Stimulated activated CD8-positive, alpha-beta memory T cell treated with anti-CD3 and anti-CD28 coated beads, Interleukin-7, amount 100 ng/mL, for 48 hours (primary cell): Measurements from ENCODE around the gene DAPP1.
A peak's percentile ranks its signal among the peaks of the same experiment; 100 is the strongest.

ENCODE experiments used
- DNase-seq, 2 donors: peaks; one replicate each; pipeline ENCODE4 v3.0.0-alpha.2; 2020; ENCODE audit warnings: low read depth in 1 of 2; ENCODE audit errors: extremely low read depth in 1 of 2

DAPP1 gene

DNA sequence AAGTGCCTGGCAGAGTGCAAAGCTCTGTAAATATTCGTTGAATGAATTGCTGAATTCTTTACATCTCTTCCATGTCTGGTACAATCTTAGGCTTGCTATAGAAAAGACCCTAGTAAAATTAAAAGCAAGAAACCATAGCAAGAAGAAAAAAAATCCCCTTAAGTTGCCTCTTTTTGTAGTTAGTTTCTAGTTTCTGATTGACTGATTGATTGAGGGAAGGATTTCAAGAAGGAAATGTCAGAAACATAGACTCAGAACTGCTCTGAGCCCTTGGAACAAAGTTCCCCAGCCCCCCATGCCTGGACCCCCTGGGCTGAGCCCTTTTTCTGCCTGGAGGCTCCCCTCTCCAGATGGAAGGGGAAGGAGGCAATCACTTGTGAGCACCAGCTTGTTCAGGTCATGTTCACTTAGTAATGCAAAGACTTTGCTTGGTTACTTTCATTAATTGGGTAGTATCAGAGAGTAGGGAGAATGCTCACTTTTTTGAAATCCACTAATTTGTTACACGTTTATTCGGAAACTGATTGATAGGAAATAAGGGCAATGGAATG lies 35.6 kb downstream of the DAPP1 start:
- no peak for DNase-seq

DNA sequence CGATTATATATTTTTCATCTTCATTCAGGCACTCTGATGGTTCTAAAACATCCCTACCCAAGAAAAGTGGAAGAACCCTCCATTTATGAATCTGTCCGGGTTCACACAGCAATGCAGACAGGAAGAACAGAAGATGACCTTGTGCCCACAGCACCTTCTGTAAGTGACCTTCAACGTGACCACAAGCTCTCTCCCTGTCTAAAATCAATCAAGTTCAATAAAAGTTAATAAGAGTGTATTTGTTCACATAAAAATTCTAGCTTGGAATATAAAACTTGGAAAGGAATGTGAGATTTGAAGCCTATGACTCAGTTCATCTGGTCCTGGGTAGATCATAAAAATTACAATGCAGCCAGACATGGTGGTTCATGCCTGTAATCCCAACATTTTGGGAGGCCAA lies 36.6 kb downstream of the DAPP1 start:
- no peak for DNase-seq

DNA sequence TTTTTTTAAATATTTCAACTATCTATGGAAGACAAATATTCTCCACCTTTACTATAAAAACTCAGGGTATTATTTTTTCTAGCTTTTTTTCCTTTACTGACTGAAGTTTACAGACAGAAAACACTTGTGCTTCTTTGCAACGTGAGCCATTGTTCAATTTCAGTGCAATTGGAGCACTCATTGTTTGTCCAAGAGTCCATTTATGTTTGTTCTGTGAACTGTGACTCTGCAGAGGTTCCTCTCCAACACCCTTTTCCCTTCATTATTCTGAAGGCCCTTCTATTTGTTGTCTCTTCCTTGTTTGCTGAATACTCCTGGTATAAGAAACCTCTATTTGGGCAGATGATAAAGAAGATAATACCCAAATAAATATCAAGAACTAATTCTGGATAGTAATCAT lies 37.4 kb downstream of the DAPP1 start:
- no peak for DNase-seq

DNA sequence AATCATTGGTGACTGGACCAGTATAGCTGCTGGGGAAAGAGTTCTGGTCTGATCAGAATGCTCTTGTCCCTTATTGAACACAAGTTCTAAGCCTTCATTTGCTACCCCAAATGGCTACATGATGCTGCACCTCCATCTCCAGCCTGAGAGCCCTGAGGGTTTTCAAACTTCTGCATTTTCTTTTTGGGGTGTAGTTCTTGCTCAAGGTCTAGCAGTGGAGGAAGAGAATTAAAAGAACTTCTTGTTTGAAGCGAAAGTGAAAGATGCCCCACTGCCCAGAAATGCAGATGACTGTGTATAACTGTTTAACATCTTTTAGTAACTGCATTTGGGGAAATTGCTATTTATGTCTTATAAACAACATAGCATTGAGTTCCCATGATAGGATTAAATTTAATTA lies 39.1 kb downstream of the DAPP1 start:
- DNase-seq = no peak

DNA sequence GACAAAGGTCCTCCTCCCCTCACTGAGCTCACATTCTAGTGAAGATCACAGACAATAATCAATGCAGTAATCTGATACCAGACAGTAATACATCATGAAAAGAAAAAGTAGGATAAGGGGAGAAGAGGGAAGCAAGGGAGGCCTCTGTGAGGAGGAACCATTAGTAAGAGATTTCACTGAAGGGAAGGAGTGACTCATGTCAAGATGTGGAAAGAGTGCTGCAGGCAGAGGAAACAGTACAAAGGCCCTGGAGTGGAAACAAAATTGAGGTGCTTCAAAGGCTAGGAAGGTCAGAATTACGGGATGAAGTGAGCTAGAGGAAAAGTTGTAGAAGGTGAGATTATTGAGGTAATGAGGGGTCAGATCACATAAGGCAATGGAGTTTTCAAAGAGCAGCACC lies 39.5 kb downstream of the DAPP1 start:
- no peak for DNase-seq

DNA sequence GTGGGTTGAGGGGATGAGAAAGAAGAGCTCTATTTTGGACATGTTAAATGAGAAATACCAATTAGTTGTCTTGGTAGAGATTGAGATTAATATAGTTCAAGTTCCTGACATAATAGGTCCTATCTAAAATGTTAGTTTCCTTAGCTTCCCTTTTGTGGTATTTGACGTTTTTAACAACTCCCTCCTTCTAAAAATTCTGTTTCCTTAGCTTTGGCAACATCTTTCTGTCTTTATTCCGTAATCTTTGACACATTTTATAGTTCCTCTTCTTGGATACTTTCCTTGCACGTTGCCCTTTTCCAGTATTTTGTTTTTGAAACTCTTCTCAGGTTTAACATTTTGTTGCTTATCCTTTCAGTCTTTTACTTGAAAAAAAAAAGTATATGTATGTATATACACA lies 40.7 kb downstream of the DAPP1 start:
- no peak for DNase-seq

DNA sequence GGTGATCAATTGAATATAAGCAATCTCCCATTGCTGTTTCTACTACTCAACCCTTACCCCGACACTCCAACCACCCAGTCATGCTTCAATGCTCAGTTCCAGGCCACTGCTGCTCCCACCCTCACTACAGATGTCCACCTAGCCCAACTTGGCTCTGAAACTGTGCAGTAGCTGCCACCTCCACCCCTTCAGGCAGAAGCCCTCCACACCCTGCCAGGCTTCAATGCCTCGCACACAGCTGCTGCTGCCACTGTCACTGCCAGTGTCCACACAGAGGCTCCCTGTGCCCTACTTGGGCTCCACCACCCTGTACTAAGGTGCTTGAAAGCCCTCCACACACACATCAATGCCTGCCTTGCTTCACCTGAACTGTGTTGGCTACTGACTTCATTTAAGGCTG lies 43.0 kb downstream of the DAPP1 start:
- DNase-seq = no peak

DNA sequence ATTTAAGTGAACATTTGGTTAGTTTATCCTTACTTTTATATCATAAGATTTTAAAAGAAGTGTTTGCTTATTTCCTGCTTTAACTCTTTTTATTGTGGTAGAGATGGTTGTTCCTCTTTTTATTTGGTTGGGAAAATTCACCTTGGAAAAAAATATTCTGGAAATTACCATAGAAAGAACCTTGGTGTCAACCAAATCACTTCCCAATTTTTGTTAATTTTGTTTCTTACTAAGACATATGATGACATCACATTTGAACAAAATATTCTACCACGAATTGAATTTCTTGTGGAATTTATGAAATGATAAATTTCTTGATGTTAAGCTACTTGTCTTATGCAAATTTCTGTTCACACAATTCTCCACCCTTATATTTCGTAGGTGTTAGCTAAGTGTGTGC lies 43.9 kb downstream of the DAPP1 start:
- no peak for DNase-seq

DNA sequence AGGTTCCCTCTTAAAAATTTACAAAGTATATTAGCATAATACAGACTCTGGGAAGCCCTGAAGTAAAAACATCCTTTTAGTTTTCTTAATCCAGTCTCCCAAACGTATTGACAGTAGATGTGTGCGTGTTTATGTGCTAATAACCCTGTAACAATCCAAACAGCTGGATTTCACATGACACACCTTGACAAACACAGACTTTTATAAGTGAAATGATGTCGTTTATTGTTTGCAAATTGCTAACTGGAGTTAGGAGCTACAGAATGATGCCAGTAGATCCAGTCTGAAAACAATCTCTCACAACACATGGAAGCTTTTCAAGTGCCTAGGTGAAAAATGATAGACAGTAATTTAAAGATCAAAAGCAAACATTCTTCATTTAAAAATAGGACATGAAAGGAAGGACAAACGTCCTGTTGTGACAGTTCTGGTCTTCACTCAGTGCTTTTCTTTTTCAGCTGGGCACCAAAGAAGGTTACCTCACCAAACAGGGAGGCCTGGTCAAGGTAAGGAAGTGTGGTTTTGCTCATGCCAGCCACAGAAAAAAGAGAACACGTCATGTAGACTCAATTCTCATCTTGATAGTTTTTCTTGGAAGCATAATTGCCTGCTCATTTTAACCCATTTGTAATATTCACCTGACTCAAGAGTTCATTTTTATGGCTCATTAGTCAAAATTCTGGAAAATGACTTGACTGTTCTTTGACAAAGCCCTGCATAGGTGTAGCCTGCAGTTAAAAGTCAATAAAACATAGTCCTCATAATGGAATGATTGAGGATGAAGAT lies 44.7 kb downstream of the DAPP1 start:
- no peak for DNase-seq

DNA sequence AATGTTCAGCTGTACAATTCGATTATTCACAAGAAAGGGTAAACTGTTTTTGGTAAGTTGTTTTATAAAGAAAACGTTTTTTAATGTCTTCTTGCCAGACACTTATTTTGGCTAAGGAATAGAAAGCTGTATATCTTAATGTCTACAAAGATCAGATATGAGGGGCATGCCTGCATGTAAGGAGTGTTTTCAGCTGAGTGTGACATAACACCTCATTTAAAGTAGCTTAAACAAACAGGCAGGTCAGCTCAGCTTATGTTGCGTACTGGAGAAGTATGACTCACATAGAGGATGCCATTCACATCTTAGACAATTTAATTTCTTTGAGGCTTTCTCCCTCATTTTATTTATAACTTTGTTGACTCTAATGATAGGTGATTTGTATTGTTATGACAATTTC lies 47.2 kb downstream of the DAPP1 start:
- no peak for DNase-seq

DNA sequence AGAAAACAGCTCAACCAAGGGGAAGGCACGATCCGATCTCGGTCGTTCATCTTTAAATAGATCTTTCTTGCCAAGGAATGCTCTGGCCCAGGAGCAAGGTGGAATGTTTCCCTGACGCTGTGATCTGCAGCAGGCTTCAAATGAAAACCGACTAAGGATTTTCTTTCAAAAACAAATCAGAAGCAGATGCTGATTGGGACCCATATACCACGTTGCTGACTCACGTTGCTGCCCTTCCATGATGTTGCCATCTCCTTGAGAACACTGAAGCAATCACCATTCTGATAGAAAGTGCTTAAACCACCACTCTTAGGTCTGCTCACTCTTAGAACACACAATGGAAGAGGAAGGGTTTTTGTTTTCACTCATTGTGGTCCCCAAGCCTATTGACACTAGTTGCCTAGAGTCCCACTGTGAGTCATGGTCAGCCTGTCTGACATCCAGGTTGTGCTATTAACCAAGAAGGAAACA lies 51.5 kb downstream of the DAPP1 start:
- DNase-seq = peak in 1 of 2 donors; percentile 36

DNA sequence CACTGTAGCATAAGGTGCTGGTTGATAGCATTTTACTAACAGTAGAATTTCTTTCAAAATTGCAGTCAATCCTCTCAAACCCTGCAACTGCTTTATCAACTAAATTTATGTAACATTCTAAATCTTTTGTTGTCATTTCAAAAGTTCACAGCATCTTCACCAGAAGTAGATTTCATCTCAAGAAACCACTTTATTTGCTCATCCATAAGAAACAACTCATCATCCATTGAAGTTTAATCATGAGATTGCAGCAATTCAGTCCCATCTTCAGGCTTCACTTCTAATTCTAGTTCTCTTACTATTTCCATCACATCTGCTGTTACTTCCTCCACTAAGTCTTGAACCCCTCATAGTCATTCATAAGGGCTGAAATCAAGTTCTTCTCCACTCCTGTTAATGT lies 55.9 kb downstream of the DAPP1 start:
- no peak for DNase-seq

DNA sequence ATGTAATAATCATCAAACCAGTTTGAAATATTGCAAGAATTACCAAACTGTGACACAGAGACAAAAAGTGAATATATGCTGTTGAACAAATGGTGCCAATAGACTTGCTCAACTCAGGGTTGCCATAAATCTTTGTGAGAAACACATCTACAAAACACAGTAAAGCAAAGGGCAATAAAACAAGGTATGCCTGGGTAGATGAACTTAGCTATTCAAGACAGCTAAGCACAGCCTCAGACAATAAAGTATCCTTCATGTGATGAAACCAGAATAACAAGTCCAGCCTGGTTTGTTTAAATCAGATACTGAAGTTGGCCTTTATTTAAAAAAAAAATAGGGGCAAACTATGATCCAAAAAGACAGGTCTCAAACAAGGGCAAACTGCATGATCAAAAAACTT lies 58.4 kb downstream of the DAPP1 start:
- DNase-seq = no peak

DNA sequence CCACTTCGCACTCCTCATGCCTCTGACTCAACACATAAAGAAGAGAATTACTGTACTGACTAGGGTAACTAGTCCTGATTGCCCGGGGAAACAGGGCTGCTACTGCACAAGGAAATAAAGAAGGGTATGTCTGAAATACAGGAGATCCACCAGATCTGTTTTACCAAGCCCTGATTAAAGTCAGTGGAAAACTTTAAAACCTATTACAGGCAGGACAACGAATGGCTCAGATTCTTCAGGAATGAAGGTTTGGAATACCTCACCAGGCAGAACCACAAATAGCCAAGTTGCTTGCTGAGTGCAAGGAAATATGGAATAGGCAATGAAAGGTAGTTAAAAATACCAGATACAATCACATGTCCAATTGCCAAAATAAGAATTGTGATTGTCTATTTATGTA lies 60.3 kb downstream of the DAPP1 start:
- DNase-seq = no peak

DNA sequence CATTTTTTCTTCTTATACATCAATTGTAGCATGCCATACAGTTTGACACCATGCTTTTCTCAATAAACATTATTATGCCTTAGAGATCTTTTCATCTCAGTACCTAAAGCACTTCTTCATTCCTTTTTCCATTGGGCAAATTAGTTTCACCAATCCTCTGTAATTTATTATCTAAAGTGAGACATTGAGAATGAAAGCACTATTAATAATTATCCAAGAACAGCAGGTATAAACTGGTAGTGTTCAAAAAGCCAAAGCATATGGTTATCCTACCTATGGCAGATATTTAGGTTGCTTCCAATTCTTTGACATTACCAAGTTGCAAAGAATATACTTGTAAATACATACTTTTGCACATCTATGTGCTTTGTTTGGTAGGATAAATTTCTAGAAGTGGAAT lies 62.0 kb downstream of the DAPP1 start:
- DNase-seq = no peak

DNA sequence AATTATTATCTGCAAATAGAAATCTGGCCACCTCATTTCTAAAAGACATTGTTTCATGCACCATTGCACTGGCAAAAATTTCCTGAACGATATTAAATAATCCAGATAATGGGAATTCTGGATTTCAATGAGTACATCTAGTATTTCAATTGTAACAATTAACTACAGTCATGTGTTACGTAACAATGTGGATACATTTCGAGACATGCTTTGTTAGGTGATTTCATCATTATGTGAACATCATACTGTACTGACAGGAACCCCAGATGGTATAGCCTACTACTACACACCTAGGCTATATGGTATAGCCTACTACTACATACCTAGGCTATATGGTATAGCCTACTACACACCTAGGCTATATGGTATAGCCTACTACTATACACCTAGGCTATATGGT lies 62.8 kb downstream of the DAPP1 start:
- no peak for DNase-seq

DNA sequence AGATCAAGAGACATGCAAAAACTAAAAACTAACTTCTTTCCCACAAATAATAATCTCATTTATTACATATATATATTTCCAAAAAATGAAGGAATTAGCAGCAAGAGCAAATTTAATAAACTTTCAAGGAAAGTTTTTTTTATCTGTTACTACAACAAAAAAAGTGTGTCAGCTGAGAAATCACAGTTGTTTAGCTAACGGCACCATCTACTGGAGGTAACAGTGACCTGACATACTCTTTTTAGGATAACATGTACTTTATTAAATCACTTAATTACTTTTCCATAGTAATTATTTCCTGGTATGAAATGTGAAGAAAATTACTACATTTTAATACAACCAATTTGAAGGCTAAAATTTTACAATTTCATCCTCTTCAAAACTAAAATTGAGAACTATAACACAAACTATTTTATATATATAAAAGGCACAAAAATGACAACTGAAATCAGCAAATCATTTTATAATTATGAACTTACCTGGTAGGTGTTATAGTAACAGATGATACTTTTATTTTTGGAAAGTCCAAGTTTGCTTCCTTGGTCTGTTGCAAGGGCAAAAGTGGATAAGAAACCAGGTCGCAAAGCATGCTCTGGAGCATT lies 68.5 kb downstream of the DAPP1 start:
- no peak for DNase-seq

DNA sequence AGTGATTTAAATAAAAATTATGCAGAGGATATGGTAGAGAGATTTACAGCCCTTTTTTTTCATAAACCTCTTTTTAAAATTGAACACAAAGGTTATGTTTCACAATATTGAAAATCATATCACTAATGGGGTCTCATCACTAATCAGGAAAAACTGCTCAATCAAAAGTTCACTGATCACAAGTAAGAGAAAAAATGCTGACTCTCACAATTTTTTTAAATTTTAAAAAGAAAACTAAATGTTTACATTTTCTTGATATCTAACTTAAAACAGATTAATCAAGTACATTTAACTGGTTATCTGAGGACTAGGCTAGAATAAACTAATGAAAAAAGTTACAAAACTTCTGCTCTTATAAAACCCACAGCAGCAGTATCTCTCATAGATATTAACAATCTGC lies 69.1 kb downstream of the DAPP1 start:
- DNase-seq = no peak

DNA sequence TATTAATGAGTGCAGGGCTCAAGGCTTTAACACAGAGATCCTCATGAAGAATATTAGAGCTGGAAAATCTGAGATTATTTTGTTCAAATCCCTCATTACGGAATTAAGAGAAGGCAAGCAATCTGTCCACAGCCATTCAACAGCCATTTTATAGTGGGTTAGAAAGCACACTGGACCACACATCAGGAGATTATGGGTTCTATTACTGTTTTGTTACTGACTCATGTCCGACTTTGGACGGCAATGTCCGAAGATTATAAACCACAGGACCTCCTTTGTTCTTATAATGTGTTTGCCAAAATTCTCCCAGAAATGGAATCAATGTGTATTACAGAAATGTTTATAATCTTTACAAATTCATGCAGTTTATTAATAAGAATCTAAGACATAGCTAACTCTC lies 69.5 kb downstream of the DAPP1 start:
- DNase-seq = no peak

DNA sequence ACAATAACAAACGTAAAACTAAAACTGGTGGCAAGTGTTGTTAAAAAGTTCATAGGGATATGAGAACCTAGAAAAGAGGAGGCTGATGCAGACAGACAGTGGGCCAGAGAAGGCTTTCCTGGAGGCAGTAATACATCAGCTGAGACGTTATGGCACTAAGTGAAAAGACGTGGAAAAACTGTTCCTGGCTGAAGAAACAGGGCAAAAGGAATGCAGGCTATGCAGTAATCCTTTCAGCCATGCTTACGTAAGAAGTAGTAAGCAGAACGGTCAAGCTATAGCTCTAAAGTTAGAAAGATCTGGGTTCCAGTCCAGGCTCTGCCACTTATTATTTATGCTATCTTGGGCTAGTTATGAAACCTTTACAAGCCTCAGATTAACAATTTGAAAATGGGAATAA lies 71.2 kb downstream of the DAPP1 start:
- no peak for DNase-seq

DNA sequence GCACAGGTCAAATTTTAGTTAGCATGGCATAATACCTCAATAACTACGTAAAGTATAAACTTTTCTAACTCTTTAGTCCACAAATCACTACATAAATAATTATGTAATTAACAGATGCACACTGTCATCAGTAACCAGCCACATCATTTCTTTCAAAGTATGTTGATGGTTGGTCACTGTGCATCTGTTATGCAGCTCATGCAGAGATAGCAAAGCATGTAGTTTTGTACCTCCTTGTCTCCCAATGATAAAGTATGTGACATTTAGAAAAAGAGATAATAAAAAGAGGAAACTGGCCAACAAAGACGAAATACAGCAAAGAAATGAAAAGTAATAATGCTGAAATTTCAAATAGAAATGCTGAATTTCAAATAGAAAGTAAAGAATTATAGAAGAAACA lies 74.7 kb downstream of the DAPP1 start:
- no peak for DNase-seq

DNA sequence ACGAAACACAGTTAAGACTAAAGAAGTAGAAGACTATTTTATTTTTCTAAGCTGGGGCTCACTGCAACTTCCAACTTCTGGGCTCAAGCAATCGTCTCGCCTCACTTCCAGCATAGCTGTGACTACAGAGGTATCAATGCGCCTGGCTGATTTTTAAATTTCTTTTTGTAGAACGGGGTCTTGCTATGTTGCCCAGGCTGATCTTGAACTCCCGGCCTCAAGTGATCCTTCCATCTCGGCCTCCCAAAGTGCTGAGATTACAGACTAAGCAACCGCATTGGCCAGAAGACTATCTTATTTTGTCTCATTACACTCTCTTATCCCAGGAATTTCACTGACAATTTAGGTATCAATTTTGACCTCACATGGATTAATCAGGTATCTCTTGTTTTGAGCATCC lies 76.4 kb downstream of the DAPP1 start:
- DNase-seq = no peak

DNA sequence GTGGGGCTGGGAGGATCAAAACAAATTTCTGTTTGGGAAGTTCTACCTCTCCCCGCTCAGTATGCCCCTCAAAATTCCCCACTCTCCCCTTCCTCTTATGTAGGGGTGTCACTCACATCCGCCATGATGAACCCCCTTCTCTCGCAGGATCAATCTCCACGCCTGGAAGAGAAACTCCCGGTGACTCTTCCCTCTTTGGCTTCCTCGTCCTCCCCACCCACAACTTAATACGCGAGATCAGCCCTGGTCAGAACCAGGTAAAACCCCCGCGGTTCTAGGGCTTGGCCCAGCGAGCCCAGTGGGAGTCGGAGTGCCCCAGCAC lies 77.2 kb downstream of the DAPP1 start:
- DNase-seq = no peak
